HEK293T (cell line): ENCODE data around the gene SLK.

Experiments
- BHLHE40 ChIP-seq: fragments of 450-650 bp; IDR thresholded peaks from 2 replicates; pipeline ENCODE4 v1.6.1; 2016; ENCODE audit warnings: mild to moderate bottlenecking, moderate library complexity, borderline replicate concordance
- FOXK2 ChIP-seq: fragments of 450-650 bp; IDR thresholded peaks from 2 replicates; pipeline ENCODE4 v1.6.1; 2016; ENCODE audit warnings: mild to moderate bottlenecking
- FOXM1 ChIP-seq: fragments of 450-650 bp; IDR thresholded peaks from 2 replicates; pipeline ENCODE4 v1.6.1; 2017; ENCODE audit warnings: mild to moderate bottlenecking, borderline replicate concordance
- LEF1 ChIP-seq: fragments of 450-650 bp; IDR thresholded peaks from 2 replicates; pipeline ENCODE4 v1.6.1; 2017; ENCODE audit warnings: mild to moderate bottlenecking, borderline replicate concordance
- NFRKB ChIP-seq: fragments of 450-650 bp; IDR thresholded peaks from 2 replicates; pipeline ENCODE4 v1.6.1; 2016; ENCODE audit warnings: mild to moderate bottlenecking, moderate library complexity
- PKNOX1 ChIP-seq: fragments of 450-650 bp; IDR thresholded peaks from 2 replicates; pipeline ENCODE4 v1.6.1; 2016
- SP1 ChIP-seq: fragments of 450-650 bp; IDR thresholded peaks from 2 replicates; pipeline ENCODE4 v1.6.1; 2017
- SUZ12 ChIP-seq: fragments of 450-650 bp; IDR thresholded peaks from 2 replicates; pipeline ENCODE4 v1.6.1; 2016; ENCODE audit warnings: mild to moderate bottlenecking
- TARDBP ChIP-seq: fragments of 450-650 bp; IDR thresholded peaks from 2 replicates; pipeline ENCODE4 v1.6.1; 2016

GRCh38 chr10:104016661-104017060 lies 49.7 kb downstream of the SLK start:
- no peak for TF ChIP-seq BHLHE40
- no peak for TF ChIP-seq FOXK2
- TF ChIP-seq FOXM1: no peak
- no peak for TF ChIP-seq TARDBP
- no peak for TF ChIP-seq LEF1
- TF ChIP-seq SUZ12: no peak
- TF ChIP-seq SP1: no peak
- no peak for TF ChIP-seq PKNOX1
- no peak for TF ChIP-seq NFRKB
